ENCODE data around the gene SGIP1. TPM values are rescaled to one million over a fixed set of nuclear protein-coding genes. Genes with fewer than 3 reads are reported as not detected.
"Not testable (repeated sequence)": the region's sequence is repeated elsewhere in the genome, so short reads cannot be mapped to it uniquely, and the experiment has no call there.

SGIP1 gene
- total and polyA plus RNA-seq, 2 experiments from 2014 or later: 2.4 to 6.1 TPM

DNA sequence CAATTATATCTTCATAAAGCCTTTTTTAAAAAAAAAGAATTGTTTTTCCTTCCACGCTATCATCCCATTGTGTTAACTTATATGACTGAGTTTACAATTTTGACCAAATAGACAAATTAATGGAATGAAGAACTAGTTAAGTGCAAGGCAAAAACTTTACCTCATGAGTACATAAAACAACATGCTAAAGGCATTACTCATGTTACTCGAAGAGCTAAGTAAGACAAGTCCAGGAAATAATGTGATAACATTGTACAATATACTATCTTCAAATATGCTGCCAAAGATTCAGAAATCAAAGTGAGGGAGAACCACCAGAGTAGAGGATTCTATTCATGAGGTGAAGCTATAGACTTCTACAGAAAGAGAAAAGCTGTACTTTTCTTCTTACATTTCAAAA, 194.1 kb downstream of the SGIP1 start:
- H3K9me3 Mint-ChIP-seq: no peaks in the 10 kb centered on the region
- ATAC-seq: no peak
- no peaks in the 10 kb centered on the region for H3K79me2 ChIP-seq (replicated peaks; ENCODE audit: insufficient read depth)

DNA sequence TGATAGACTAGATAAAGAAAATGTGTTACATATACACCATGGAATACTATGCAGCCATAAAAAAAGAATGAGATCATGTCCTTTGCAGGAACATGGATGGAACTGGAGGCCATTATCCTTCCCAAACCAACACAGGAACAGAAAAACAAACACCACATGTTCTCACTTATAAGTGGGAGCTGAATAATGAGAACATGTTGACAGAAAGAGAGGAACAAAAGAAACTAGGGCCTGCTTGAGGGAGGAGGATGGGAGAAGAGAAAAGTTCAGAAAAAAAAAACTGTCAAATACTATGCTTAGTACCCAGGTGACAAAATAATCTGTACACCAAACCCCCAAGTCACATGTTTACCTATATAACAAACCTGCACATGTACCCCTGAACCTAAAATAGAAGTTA, 194.8 kb downstream of the SGIP1 start:
- H3K4me2 ChIP-seq; H3F3A ChIP-seq (replicated peaks; ENCODE audit: low read depth); H3K4me1 ChIP-seq (ENCODE audit: insufficient read depth); H3K9me3 Mint-ChIP-seq; H3K27me3 Mint-ChIP-seq (ENCODE audit: insufficient read depth, low read depth, poor library complexity); H3K79me2 ChIP-seq (replicated peaks; ENCODE audit: insufficient read depth); ATAC-seq; H3K27me3 ChIP-seq (ENCODE audit: insufficient read depth); H3K27ac Mint-ChIP-seq; H3K27ac ChIP-seq (ENCODE audit: low read depth); H3K36me3 Mint-ChIP-seq (ENCODE audit: low read depth); H2AFZ ChIP-seq; H3K4me3 Mint-ChIP-seq; H3K4me3 ChIP-seq; H4K20me1 ChIP-seq (replicated peaks; ENCODE audit: insufficient read depth); H3K36me3 ChIP-seq (ENCODE audit: insufficient read depth); H3K9me2 ChIP-seq (ENCODE audit: insufficient read depth); DNase-seq (ENCODE audit: low spot score): not testable (repeated sequence)
- H3K4me1 Mint-ChIP-seq: peaks cover 14% of the 10 kb centered on the region

More for the DNA sequence above, 194.1 kb downstream of the SGIP1 start:
- H3K9me2 ChIP-seq (ENCODE audit: insufficient read depth): no peaks in the 10 kb centered on the region
- H4K20me1 ChIP-seq (replicated peaks; ENCODE audit: insufficient read depth): no peaks in the 10 kb centered on the region
- H3K4me3 ChIP-seq: no peak overlapping the region
- no peak for DNase-seq (ENCODE audit: low spot score)
- H3K4me1 Mint-ChIP-seq: peaks cover 14% of the 10 kb centered on the region
- H3K27ac Mint-ChIP-seq: no peak overlapping the region
- no peaks in the 10 kb centered on the region for H3K36me3 Mint-ChIP-seq (ENCODE audit: low read depth)
- H3K4me2 ChIP-seq: no peak overlapping the region
- TF ChIP-seq EZH2 (IDR thresholded peaks at IDR 0.05; ENCODE audit: low read depth, unreplicated experiment): no peak
- no peak overlapping the region for H2AFZ ChIP-seq
- no peaks in the 10 kb centered on the region for H3K36me3 ChIP-seq (ENCODE audit: insufficient read depth)
- H3K27me3 ChIP-seq (ENCODE audit: insufficient read depth): no peaks in the 10 kb centered on the region
- H3K4me1 ChIP-seq (ENCODE audit: insufficient read depth): peaks cover 10% of the 10 kb centered on the region
- no peaks in the 10 kb centered on the region for H3F3A ChIP-seq (replicated peaks; ENCODE audit: low read depth)
- peaks cover 5% of the 10 kb centered on the region for H3K27me3 Mint-ChIP-seq (ENCODE audit: insufficient read depth, low read depth, poor library complexity)
- no peak overlapping the region for H3K27ac ChIP-seq (ENCODE audit: low read depth)
- no peak overlapping the region for H3K4me3 Mint-ChIP-seq

DNA sequence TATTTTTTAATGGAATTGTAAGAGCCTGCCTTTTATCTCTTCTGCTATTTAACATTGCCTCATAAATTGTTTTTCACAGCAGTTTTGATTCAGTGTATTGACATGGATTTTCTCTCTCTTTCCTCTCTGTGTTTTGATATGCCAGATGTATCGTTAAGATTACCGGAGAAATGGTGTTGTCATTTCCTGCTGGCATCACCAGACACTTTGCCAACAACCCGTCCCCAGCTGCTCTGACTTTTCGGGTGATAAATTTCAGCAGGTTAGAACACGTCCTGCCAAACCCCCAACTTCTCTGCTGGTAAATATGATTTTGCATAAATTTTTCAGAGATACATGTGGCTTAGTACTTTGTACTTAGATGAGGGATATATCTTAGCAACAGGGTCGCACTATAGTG, 195.2 kb downstream of the SGIP1 start:
- peaks cover 14% of the 10 kb centered on the region for H3K4me1 Mint-ChIP-seq
- Histone ChIP-seq H3F3A (replicated peaks; ENCODE audit: low read depth) (no peaks in the 10 kb centered on the region), H3K4me1 (ENCODE audit: insufficient read depth) (peaks cover 10% of the 10 kb centered on the region), H3K27me3 (ENCODE audit: insufficient read depth) (no peaks in the 10 kb centered on the region), H3K4me2 (no peak overlapping the region), H3K79me2 (replicated peaks; ENCODE audit: insufficient read depth) (no peaks in the 10 kb centered on the region), H3K4me3 (no peak overlapping the region), H4K20me1 (replicated peaks; ENCODE audit: insufficient read depth) (no peaks in the 10 kb centered on the region), H3K9me2 (ENCODE audit: insufficient read depth) (no peaks in the 10 kb centered on the region), H2AFZ (no peak overlapping the region), H3K36me3 (ENCODE audit: insufficient read depth) (no peaks in the 10 kb centered on the region), H3K27ac (ENCODE audit: low read depth) (no peak overlapping the region)
- DNase-seq (ENCODE audit: low spot score) (no peak), ATAC-seq (no peak)
- H3K27me3 Mint-ChIP-seq (ENCODE audit: insufficient read depth, low read depth, poor library complexity): peaks cover 5% of the 10 kb centered on the region
- no peaks in the 10 kb centered on the region for H3K36me3 Mint-ChIP-seq (ENCODE audit: low read depth)
- H3K4me3 Mint-ChIP-seq: no peak overlapping the region
- H3K9me3 Mint-ChIP-seq: no peaks in the 10 kb centered on the region
- no peak overlapping the region for H3K27ac Mint-ChIP-seq
- TF ChIP-seq, protein P1, sequence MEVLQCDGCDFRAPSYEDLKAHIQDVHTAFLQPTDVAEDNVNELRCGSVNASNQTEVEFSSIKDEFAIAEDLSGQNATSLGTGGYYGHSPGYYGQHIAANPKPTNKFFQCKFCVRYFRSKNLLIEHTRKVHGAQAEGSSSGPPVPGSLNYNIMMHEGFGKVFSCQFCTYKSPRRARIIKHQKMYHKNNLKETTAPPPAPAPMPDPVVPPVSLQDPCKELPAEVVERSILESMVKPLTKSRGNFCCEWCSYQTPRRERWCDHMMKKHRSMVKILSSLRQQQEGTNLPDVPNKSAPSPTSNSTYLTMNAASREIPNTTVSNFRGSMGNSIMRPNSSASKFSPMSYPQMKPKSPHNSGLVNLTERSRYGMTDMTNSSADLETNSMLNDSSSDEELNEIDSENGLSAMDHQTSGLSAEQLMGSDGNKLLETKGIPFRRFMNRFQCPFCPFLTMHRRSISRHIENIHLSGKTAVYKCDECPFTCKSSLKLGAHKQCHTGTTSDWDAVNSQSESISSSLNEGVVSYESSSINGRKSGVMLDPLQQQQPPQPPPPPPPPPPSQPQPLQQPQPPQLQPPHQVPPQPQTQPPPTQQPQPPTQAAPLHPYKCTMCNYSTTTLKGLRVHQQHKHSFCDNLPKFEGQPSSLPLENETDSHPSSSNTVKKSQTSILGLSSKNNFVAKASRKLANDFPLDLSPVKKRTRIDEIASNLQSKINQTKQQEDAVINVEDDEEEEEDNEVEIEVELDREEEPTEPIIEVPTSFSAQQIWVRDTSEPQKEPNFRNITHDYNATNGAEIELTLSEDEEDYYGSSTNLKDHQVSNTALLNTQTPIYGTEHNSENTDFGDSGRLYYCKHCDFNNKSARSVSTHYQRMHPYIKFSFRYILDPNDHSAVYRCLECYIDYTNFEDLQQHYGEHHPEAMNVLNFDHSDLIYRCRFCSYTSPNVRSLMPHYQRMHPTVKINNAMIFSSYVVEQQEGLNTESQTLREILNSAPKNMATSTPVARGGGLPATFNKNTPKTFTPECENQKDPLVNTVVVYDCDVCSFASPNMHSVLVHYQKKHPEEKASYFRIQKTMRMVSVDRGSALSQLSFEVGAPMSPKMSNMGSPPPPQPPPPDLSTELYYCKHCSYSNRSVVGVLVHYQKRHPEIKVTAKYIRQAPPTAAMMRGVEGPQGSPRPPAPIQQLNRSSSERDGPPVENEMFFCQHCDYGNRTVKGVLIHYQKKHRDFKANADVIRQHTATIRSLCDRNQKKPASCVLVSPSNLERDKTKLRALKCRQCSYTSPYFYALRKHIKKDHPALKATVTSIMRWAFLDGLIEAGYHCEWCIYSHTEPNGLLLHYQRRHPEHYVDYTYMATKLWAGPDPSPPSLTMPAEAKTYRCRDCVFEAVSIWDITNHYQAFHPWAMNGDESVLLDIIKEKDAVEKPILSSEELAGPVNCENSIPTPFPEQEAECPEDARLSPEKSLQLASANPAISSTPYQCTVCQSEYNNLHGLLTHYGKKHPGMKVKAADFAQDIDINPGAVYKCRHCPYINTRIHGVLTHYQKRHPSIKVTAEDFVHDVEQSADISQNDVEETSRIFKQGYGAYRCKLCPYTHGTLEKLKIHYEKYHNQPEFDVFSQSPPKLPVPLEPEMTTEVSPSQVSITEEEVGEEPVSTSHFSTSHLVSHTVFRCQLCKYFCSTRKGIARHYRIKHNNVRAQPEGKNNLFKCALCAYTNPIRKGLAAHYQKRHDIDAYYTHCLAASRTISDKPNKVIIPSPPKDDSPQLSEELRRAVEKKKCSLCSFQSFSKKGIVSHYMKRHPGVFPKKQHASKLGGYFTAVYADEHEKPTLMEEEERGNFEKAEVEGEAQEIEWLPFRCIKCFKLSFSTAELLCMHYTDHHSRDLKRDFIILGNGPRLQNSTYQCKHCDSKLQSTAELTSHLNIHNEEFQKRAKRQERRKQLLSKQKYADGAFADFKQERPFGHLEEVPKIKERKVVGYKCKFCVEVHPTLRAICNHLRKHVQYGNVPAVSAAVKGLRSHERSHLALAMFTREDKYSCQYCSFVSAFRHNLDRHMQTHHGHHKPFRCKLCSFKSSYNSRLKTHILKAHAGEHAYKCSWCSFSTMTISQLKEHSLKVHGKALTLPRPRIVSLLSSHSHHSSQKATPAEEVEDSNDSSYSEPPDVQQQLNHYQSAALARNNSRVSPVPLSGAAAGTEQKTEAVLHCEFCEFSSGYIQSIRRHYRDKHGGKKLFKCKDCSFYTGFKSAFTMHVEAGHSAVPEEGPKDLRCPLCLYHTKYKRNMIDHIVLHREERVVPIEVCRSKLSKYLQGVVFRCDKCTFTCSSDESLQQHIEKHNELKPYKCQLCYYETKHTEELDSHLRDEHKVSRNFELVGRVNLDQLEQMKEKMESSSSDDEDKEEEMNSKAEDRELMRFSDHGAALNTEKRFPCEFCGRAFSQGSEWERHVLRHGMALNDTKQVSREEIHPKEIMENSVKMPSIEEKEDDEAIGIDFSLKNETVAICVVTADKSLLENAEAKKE (CRISPR knock-in tag; IDR thresholded peaks at IDR 0.05): no peak
- TF ChIP-seq, protein P2, sequence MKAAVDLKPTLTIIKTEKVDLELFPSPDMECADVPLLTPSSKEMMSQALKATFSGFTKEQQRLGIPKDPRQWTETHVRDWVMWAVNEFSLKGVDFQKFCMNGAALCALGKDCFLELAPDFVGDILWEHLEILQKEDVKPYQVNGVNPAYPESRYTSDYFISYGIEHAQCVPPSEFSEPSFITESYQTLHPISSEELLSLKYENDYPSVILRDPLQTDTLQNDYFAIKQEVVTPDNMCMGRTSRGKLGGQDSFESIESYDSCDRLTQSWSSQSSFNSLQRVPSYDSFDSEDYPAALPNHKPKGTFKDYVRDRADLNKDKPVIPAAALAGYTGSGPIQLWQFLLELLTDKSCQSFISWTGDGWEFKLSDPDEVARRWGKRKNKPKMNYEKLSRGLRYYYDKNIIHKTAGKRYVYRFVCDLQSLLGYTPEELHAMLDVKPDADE (IDR thresholded peaks at IDR 0.05): no peak
- TF ChIP-seq ZNF331 (CRISPR knock-in tag; IDR thresholded peaks at IDR 0.05; ENCODE audit: low read depth) (no peak), NANOG (IDR thresholded peaks at IDR 0.05; ENCODE audit: borderline replicate concordance) (no peak), JUNB (IDR thresholded peaks at IDR 0.05; ENCODE audit: unreplicated experiment) (no peak), ZNF114 (CRISPR knock-in tag; IDR thresholded peaks at IDR 0.05) (no peak), CREB1 (CRISPR knock-in tag; IDR thresholded peaks at IDR 0.05; ENCODE audit: low read depth) (no peak)
- TF ChIP-seq, protein P3, sequence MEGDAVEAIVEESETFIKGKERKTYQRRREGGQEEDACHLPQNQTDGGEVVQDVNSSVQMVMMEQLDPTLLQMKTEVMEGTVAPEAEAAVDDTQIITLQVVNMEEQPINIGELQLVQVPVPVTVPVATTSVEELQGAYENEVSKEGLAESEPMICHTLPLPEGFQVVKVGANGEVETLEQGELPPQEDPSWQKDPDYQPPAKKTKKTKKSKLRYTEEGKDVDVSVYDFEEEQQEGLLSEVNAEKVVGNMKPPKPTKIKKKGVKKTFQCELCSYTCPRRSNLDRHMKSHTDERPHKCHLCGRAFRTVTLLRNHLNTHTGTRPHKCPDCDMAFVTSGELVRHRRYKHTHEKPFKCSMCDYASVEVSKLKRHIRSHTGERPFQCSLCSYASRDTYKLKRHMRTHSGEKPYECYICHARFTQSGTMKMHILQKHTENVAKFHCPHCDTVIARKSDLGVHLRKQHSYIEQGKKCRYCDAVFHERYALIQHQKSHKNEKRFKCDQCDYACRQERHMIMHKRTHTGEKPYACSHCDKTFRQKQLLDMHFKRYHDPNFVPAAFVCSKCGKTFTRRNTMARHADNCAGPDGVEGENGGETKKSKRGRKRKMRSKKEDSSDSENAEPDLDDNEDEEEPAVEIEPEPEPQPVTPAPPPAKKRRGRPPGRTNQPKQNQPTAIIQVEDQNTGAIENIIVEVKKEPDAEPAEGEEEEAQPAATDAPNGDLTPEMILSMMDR (conservative IDR thresholded peaks at IDR 0.05; ENCODE audit: low read depth in 2 of 2): no peak

Data from GM23338 (cell line).